CD8-positive, alpha-beta memory T cell (primary cell): ENCODE measurements around the gene KRT28. TPM values are rescaled to one million over a fixed set of nuclear protein-coding genes. Genes with fewer than 3 reads are reported as not detected.

Experiments
- CTCF ChIA-PET: fragments of 350-600 bp; sonication (Branson Sonifier 250); formaldehyde crosslinking; loops from one replicate; lab custom pipeline; 2021; ENCODE audit warnings: antibody characterized with exemption; lab: Charles Lee
- POLR2A ChIA-PET: fragments of 350-600 bp; sonication (Branson Sonifier 250); formaldehyde crosslinking; loops from one replicate; lab custom pipeline; 2021; ENCODE audit warnings: antibody characterized with exemption; lab: Charles Lee
- DNase-seq, 5 donors: peaks; one replicate each; pipeline versions ENCODE4 v3.0.0 to v3.0.0-alpha.2; 2020 to 2022; ENCODE audit warnings: mixed read lengths in 1 of 5
- H3K27ac ChIP-seq: one replicate; pipeline ENCODE4 v1.7.0; 2013; ENCODE audit warnings: low read depth, mild to moderate bottlenecking, low read length, moderate library complexity
- H3K27me3 ChIP-seq: 2 replicates; pipeline ENCODE4 v1.7.0; 2013; ENCODE audit warnings: low read length, mild to moderate bottlenecking; ENCODE audit not compliant: insufficient read depth, poor library complexity, severe bottlenecking
- H3K36me3 ChIP-seq: 2 replicates; pipeline ENCODE4 v1.7.0; 2013; ENCODE audit warnings: mild to moderate bottlenecking, low read length, moderate library complexity; ENCODE audit not compliant: insufficient read depth
- H3K4me1 ChIP-seq: 2 replicates; pipeline ENCODE4 v1.7.0; 2013; ENCODE audit warnings: mild to moderate bottlenecking, low read length, moderate library complexity; ENCODE audit not compliant: insufficient read depth
- H3K4me3 ChIP-seq: 2 replicates; pipeline ENCODE4 v1.7.0; 2013; ENCODE audit warnings: mild to moderate bottlenecking, low read length
- H3K9me3 ChIP-seq: 2 replicates; pipeline ENCODE4 v1.7.0; 2013; ENCODE audit warnings: mild to moderate bottlenecking, low read length
- H3K27ac Mint-ChIP-seq, 8 donors: one replicate each; pipeline ENCODE4 v1.8.0; 2020 to 2021; ENCODE audit warnings: mixed read lengths in 8 of 8, mild to moderate bottlenecking in 6 of 8, inconsistent platforms in 3 of 8, moderate library complexity in 3 of 8
- H3K27me3 Mint-ChIP-seq, 2 donors: one replicate each; pipeline ENCODE4 v1.8.0; 2020 to 2021; ENCODE audit warnings: mixed read lengths in 2 of 2, mild to moderate bottlenecking in 1 of 2, moderate library complexity in 1 of 2
- H3K36me3 Mint-ChIP-seq, 3 donors: one replicate each; pipeline ENCODE4 v1.8.0; 2020 to 2021; ENCODE audit warnings: mixed read lengths in 3 of 3, inconsistent platforms in 1 of 3, mild to moderate bottlenecking in 1 of 3
- H3K4me1 Mint-ChIP-seq, 3 donors: one replicate each; pipeline ENCODE4 v1.8.0; 2020 to 2021; ENCODE audit warnings: mixed read lengths in 3 of 3, inconsistent platforms in 1 of 3, mild to moderate bottlenecking in 1 of 3
- H3K4me3 Mint-ChIP-seq, 7 donors: one replicate each; pipeline ENCODE4 v1.8.0; 2020 to 2021; ENCODE audit warnings: mixed read lengths in 7 of 7, mild to moderate bottlenecking in 6 of 7, moderate library complexity in 4 of 7, inconsistent platforms in 2 of 7
- H3K9me3 Mint-ChIP-seq, 5 donors: one replicate each; pipeline ENCODE4 v1.8.0; 2020 to 2022; ENCODE audit warnings: mixed read lengths in 5 of 5, mild to moderate bottlenecking in 3 of 5, moderate library complexity in 2 of 5, inconsistent platforms in 1 of 5
- polyA plus RNA-seq: library from polyadenylated mRNA; unstranded; fragments of 300-500 nt; fragmentation: Illumina TruSeq; gene quantifications from one replicate; pipeline ENCODE4 v1.2.3, GENCODE V29; 2021
- total RNA-seq, 2 experiments: library from RNA; stranded (reverse); gene quantifications; one replicate each; pipeline ENCODE4 v1.2.3, GENCODE V29; 2021

KRT28 gene
- total and polyA plus RNA-seq, 3 experiments from 2014 or later, result not detected

DNA sequence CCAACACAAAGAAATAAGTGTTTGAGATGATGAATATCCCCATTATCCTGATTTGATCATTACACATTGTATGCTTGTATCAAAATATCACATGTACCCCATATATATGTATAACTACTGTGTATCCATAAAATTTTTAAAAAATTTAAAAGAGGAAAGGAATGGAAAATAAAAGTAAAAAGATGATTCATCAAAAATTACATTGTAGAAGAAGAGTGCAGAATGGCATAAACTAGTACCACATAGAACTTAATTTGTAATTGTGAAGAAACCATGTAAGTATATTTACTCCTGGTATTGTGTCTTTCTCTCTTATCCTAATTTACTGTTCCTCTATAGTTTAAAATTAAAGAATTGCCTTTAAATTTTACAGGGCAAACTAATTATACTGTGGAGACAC lies 34.1 kb upstream of the KRT28 start:
- Histone ChIP-seq H3K27ac (no peak overlapping the region), H3K4me3 (no peak overlapping the region), H3K27me3 (no peaks in the 10 kb centered on the region), H3K4me1 (no peaks in the 10 kb centered on the region), H3K9me3 (no peaks in the 10 kb centered on the region), H3K36me3 (peaks cover 7% of the 10 kb centered on the region)
- Mint-ChIP-seq H3K9me3 (peaks cover 0 to 5% (median 0%) of the 10 kb centered on the region in 5 donors), H3K36me3 (peaks cover 0 to 17% (median 6%) of the 10 kb centered on the region in 3 donors), H3K27me3 (no peaks in the 10 kb centered on the region), H3K27ac (no peak overlapping the region), H3K4me3 (no peak overlapping the region), H3K4me1 (no peaks in the 10 kb centered on the region)
- no peak for DNase-seq
- CTCF ChIA-PET, result no interaction called here
- POLR2A ChIA-PET, result no interaction called here

DNA sequence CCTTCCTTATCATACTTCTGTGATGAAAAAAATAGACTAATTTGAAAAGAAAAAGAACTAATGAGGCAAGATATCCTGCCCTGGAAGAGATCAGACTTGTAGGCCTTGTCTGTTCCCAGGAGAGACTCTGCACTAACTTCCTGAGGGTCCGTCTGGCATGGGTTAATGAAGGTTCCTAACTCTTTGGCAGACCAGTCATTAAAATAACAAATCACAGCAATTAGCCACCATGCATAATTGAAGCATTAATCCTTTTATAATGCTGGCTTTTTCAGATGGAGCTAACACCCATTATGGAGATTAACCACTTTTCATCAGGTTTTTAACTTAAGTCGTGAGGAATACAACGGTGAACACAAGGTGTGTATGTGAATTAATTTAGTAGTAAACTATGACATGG lies 33.1 kb upstream of the KRT28 start:
- peaks cover 0 to 17% (median 9%) of the 10 kb centered on the region in 3 donors for H3K36me3 Mint-ChIP-seq
- H3K36me3 ChIP-seq, result peaks cover 7% of the 10 kb centered on the region
- no peak for DNase-seq
- no peaks in the 10 kb centered on the region for H3K27me3 ChIP-seq
- POLR2A ChIA-PET, result no interaction called here
- CTCF ChIA-PET, result no interaction called here
- no peak overlapping the region for H3K4me3 Mint-ChIP-seq
- peak overlapping the region in 1 of 8 donors; percentile 25 for H3K27ac Mint-ChIP-seq
- peaks cover 0 to 2% of the 10 kb centered on the region in 2 donors for H3K27me3 Mint-ChIP-seq
- peaks cover 0 to 5% (median 3%) of the 10 kb centered on the region in 3 donors for H3K4me1 Mint-ChIP-seq
- no peaks in the 10 kb centered on the region for H3K9me3 ChIP-seq
- H3K4me1 ChIP-seq, result no peaks in the 10 kb centered on the region
- H3K9me3 Mint-ChIP-seq, result peaks cover 0 to 5% (median 0%) of the 10 kb centered on the region in 5 donors
- H3K27ac ChIP-seq, result no peak overlapping the region
- no peak overlapping the region for H3K4me3 ChIP-seq

DNA sequence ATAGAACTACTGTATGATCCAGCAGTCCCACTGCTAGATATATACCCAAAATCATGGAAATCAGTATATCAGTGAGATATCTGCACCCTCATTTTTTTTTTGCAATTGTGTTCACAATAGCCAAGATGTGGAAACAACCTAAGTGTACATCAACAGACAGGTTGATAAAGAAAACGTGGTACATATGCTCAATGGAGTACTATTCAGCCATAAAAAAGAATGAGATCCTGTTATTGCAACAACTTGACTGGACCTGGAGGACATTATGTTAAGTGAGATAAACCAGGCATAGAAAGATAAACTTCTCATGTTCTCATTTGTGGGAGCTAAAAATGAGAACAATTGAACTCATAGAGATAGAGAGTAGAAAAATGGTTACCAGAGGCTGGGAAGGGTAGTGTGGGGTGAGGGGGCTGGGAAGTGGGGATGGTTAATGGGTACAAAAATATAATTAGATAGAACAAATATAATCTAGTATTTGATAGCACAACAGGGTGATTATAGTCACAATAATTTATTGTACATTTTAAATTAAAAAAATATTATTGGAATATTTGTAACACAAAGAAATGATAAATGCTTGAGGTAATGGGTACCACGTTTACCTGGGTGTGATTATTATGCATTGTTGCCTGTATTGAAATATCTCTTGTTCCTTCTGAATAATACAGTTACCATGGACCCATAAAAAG lies 30.5 kb upstream of the KRT28 start:
- Histone ChIP-seq H3K27ac (no peak overlapping the region), H3K9me3 (no peaks in the 10 kb centered on the region), H3K4me3 (no peak overlapping the region), H3K36me3 (peaks cover 7% of the 10 kb centered on the region), H3K27me3 (no peaks in the 10 kb centered on the region), H3K4me1 (no peaks in the 10 kb centered on the region)
- ChIA-PET POLR2A (no interaction called here), CTCF (no interaction called here)
- Mint-ChIP-seq H3K36me3 (peaks cover 10 to 12% (median 10%) of the 10 kb centered on the region in 3 donors), H3K4me1 (peaks cover 0 to 12% (median 6%) of the 10 kb centered on the region in 3 donors), H3K4me3 (no peak overlapping the region), H3K9me3 (peaks cover 0 to 5% (median 0%) of the 10 kb centered on the region in 5 donors), H3K27me3 (peaks cover 0 to 26% of the 10 kb centered on the region in 2 donors), H3K27ac (no peak overlapping the region)
- no peak for DNase-seq

DNA sequence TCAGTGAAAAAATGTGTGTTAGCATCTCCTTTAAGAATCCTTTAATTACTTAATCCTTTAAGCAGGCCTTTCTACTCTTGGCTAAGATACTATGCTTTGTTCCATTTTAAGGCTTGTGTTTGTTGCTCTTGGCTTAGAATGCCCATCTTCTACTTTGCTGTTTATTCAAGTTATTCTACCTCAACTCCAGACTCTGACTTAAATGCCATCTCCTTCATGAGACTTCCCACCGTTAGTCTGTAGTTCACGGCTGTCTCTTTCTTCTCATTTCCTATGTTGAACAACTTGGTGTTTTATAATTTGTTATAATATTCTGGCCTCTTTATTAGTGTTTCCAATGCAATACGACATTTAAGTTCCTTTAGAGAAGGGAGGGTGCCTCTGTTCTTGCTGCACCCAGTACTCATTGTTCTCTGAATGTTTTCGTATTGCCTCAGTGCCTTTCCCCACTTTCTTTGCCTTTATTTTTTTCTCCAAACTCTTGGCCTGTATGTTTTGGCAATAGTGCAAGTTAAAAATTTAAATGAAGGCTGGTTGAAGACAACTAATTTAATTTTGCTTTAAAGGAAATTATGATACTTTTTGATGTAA lies 28.8 kb upstream of the KRT28 start:
- H3K4me3 ChIP-seq, result no peak overlapping the region
- Mint-ChIP-seq H3K4me3 (no peak overlapping the region), H3K4me1 (peaks cover 0 to 12% (median 6%) of the 10 kb centered on the region in 3 donors), H3K27me3 (peaks cover 0 to 34% of the 10 kb centered on the region in 2 donors), H3K9me3 (peaks cover 0 to 5% (median 0%) of the 10 kb centered on the region in 5 donors), H3K27ac (no peak overlapping the region), H3K36me3 (peaks cover 2 to 15% (median 6%) of the 10 kb centered on the region in 3 donors)
- DNase-seq, result no peak
- H3K27me3 ChIP-seq, result no peaks in the 10 kb centered on the region
- ChIA-PET CTCF (no interaction called here), POLR2A (no interaction called here)
- H3K9me3 ChIP-seq, result no peaks in the 10 kb centered on the region
- H3K36me3 ChIP-seq, result no peaks in the 10 kb centered on the region
- H3K27ac ChIP-seq, result peak overlapping the region; percentile 45
- H3K4me1 ChIP-seq, result no peaks in the 10 kb centered on the region

DNA sequence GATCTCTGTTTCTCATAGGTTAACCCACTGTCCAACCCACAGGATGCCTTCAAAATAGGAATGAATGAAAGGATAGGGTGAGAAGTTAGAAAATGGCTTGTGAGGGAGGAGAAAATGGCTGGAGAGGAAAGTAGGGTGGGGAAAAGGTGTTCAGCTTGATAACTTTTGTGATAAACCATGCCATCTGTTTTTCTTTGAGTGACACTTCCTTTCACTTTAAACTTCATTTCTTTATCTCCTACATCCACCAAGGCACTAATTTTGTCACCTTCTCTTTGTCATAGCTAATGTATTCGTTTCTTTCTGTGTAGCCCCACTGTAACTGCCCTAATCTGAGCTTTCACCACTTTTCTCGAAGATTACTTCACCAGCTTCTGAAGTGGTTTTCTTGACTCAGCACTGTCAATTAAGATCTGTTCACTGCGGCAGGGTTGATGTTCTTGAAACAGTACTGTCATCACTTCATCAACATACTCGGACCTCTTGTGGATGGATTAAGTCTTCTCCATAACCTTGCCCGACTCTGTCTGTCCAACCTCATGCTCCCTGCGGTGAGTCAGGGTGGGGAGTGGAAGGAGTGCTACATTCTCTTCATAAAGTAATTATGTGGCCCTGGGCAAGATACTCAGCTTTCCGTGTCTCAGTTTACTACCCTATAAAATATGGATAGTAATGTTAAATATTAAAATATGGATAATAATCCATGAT lies 28.1 kb upstream of the KRT28 start:
- Mint-ChIP-seq H3K36me3 (peaks cover 0 to 17% (median 4%) of the 10 kb centered on the region in 3 donors), H3K27ac (peak overlapping the region in 2 of 8 donors; percentile 7 to 29), H3K4me3 (no peak overlapping the region), H3K9me3 (peaks cover 0 to 5% (median 0%) of the 10 kb centered on the region in 5 donors), H3K4me1 (peaks cover 0 to 12% (median 6%) of the 10 kb centered on the region in 3 donors), H3K27me3 (peaks cover 0 to 36% of the 10 kb centered on the region in 2 donors)
- H3K27me3 ChIP-seq, result no peaks in the 10 kb centered on the region
- POLR2A ChIA-PET, result no interaction called here
- H3K9me3 ChIP-seq, result no peaks in the 10 kb centered on the region
- no peak overlapping the region for H3K4me3 ChIP-seq
- no peaks in the 10 kb centered on the region for H3K4me1 ChIP-seq
- no peak for DNase-seq
- no peaks in the 10 kb centered on the region for H3K36me3 ChIP-seq
- no peak overlapping the region for H3K27ac ChIP-seq
- CTCF ChIA-PET, result no interaction called here

DNA sequence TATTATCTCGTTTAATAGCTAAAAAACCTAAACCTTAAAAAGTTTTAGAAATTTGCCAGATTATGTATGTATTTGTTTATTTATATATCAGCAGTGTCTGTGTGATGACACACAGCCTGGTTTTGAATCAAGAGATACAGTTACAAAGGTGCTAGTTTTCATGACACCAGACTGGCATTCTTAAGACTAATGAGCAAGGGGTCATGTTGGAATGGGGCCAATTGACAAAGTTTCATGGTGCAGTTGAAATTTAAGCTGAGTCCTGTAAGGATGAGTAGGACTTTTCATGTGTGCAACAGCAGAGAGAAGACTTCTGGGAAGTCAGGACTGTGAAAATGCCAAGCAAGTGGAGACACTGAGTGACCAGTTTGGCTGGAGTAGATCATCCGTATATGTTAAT lies 25.8 kb upstream of the KRT28 start:
- no peak overlapping the region for H3K27ac Mint-ChIP-seq
- Histone ChIP-seq H3K27ac (no peak overlapping the region), H3K9me3 (no peaks in the 10 kb centered on the region), H3K4me3 (no peak overlapping the region), H3K36me3 (no peaks in the 10 kb centered on the region), H3K4me1 (no peaks in the 10 kb centered on the region), H3K27me3 (no peaks in the 10 kb centered on the region)
- peaks cover under 1 to 12% (median 6%) of the 10 kb centered on the region in 3 donors for H3K4me1 Mint-ChIP-seq
- no peak overlapping the region for H3K4me3 Mint-ChIP-seq
- CTCF ChIA-PET, result no interaction called here
- peaks cover 0 to 39% of the 10 kb centered on the region in 2 donors for H3K27me3 Mint-ChIP-seq
- H3K9me3 Mint-ChIP-seq, result peaks cover 0 to 5% (median 0%) of the 10 kb centered on the region in 5 donors
- no peak for DNase-seq
- POLR2A ChIA-PET, result no interaction called here
- peaks cover 3 to 27% (median 10%) of the 10 kb centered on the region in 3 donors for H3K36me3 Mint-ChIP-seq

DNA sequence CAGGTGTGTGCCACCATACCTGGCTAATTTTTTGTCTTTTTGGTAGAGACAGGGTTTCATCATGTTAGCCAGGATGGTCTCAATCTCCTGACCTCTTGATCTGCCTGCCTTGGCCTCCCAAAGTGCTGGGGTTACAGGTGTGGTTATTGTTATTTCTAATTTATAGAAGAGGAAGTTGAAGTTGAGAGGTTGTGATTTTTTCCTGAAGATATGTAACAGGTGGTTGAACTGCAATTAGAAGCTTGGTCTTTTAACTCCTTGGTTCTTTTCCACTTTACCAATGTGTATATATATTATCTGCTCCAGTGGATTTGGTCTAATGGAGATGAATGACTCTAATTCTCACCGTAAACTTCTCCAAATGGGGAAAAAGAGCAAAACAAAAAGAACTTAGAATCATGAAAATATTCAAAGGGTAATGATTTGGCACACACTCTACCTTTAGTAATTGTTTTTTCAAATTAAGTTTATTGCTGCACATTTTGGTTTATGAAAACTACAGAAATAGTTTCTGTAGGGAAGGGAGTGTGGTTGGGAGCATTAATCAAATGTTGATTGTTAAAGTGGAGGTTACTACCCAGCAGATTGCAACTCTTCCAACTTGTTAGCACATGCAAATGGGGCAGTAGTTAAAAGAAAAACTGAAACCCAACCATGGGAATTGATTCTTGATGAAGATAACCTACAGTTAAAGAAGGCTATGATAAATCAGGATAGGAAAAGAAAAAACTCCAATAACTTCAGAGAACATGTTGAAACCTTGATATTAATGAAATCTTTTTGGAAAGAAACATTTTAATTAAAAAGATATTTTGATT lies 24.5 kb upstream of the KRT28 start:
- Mint-ChIP-seq H3K4me1 (peaks cover 10 to 21% (median 20%) of the 10 kb centered on the region in 3 donors), H3K27me3 (peaks cover 0 to 42% of the 10 kb centered on the region in 2 donors), H3K4me3 (no peak overlapping the region), H3K36me3 (peaks cover 3 to 37% (median 10%) of the 10 kb centered on the region in 3 donors), H3K9me3 (peaks cover 0 to 6% (median 0%) of the 10 kb centered on the region in 5 donors), H3K27ac (peak overlapping the region in 2 of 8 donors; percentile 21 to 23)
- Histone ChIP-seq H3K27ac (no peak overlapping the region), H3K36me3 (no peaks in the 10 kb centered on the region), H3K4me1 (peaks cover 12% of the 10 kb centered on the region), H3K4me3 (no peak overlapping the region), H3K9me3 (no peaks in the 10 kb centered on the region), H3K27me3 (no peaks in the 10 kb centered on the region)
- DNase-seq, result no peak
- CTCF ChIA-PET, result interaction anchor here (1.3 kb wide), 1 partner anchor 839 kb away, joined by 4 read pairs; no protein-coding TSS in a partner anchor
- POLR2A ChIA-PET, result no interaction called here
